ENCODE data around the gene LRRC25. TPM values are rescaled to one million over a fixed set of nuclear protein-coding genes. Genes with fewer than 3 reads are reported as not detected.

LRRC25 gene
- total RNA-seq, 1 experiment from 2014 or later, result 0.31 TPM

DNA sequence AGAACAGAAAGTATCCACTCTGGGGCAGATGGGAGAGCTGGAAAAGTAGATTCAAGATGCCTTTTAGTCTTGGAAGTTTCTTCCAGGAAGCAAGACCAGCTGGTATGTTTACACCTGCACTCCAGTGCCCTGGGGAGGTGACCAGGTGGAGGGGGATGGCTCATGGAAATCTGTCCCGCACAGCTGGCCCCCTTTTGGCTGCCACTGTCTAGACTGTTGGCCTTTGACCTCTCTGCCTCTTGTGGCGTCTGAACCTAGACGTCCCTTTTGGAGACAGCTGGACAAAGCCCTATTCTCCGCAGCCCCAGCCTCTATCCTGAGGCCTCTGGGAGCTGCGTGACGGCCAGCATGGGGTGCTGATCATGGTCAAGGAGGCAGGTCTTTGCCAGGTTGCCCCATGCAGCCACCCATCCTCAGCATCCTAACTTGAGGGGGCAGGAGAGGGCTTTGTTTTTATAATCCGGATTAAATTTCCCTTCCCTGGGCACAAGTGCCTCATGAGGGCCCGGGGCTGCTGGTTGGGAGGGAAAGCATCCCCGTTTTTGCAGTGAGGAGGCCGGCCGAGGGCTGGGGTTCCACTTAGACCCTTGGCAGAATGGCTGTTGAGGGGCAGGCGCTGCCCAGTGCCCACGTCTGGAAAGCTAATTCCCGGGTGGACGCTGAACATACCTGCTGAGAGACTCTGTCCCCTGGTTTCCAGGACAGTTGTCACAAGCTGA, 28.8 kb downstream of the LRRC25 start:
- TF ChIP-seq TEAD1 (CRISPR knock-in tag; IDR thresholded peaks at IDR 0.05), result no peak
- no peak for TF ChIP-seq NFYB (CRISPR knock-in tag; conservative IDR thresholded peaks at IDR 0.05; ENCODE audit: low read depth)
- TF ChIP-seq CBFB (CRISPR knock-in tag; IDR thresholded peaks at IDR 0.05; ENCODE audit: low read depth), result no peak
- no peak for TF ChIP-seq NR3C1 (CRISPR knock-in tag; conservative IDR thresholded peaks at IDR 0.05; ENCODE audit: low read depth)
- TF ChIP-seq MAX (CRISPR knock-in tag; IDR thresholded peaks at IDR 0.05), result no peak
- TF ChIP-seq, protein P1, sequence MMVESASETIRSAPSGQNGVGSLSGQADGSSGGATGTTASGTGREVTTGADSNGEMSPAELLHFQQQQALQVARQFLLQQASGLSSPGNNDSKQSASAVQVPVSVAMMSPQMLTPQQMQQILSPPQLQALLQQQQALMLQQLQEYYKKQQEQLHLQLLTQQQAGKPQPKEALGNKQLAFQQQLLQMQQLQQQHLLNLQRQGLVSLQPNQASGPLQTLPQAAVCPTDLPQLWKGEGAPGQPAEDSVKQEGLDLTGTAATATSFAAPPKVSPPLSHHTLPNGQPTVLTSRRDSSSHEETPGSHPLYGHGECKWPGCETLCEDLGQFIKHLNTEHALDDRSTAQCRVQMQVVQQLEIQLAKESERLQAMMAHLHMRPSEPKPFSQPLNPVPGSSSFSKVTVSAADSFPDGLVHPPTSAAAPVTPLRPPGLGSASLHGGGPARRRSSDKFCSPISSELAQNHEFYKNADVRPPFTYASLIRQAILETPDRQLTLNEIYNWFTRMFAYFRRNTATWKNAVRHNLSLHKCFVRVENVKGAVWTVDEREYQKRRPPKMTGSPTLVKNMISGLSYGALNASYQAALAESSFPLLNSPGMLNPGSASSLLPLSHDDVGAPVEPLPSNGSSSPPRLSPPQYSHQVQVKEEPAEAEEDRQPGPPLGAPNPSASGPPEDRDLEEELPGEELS (CRISPR knock-in tag; IDR thresholded peaks at IDR 0.05), result no peak
- TF ChIP-seq, protein P2, sequence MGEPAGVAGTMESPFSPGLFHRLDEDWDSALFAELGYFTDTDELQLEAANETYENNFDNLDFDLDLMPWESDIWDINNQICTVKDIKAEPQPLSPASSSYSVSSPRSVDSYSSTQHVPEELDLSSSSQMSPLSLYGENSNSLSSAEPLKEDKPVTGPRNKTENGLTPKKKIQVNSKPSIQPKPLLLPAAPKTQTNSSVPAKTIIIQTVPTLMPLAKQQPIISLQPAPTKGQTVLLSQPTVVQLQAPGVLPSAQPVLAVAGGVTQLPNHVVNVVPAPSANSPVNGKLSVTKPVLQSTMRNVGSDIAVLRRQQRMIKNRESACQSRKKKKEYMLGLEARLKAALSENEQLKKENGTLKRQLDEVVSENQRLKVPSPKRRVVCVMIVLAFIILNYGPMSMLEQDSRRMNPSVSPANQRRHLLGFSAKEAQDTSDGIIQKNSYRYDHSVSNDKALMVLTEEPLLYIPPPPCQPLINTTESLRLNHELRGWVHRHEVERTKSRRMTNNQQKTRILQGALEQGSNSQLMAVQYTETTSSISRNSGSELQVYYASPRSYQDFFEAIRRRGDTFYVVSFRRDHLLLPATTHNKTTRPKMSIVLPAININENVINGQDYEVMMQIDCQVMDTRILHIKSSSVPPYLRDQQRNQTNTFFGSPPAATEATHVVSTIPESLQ (CRISPR knock-in tag; IDR thresholded peaks at IDR 0.05), result no peak
- no peak for TF ChIP-seq PREB (CRISPR knock-in tag; IDR thresholded peaks at IDR 0.05; ENCODE audit: borderline replicate concordance)
- no peak for TF ChIP-seq RELA (CRISPR knock-in tag; IDR thresholded peaks at IDR 0.05; ENCODE audit: borderline replicate concordance)
- TF ChIP-seq, protein P3, sequence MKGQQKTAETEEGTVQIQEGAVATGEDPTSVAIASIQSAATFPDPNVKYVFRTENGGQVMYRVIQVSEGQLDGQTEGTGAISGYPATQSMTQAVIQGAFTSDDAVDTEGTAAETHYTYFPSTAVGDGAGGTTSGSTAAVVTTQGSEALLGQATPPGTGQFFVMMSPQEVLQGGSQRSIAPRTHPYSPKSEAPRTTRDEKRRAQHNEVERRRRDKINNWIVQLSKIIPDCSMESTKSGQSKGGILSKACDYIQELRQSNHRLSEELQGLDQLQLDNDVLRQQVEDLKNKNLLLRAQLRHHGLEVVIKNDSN (CRISPR knock-in tag; IDR thresholded peaks at IDR 0.05), result no peak
- TF ChIP-seq, protein P4, sequence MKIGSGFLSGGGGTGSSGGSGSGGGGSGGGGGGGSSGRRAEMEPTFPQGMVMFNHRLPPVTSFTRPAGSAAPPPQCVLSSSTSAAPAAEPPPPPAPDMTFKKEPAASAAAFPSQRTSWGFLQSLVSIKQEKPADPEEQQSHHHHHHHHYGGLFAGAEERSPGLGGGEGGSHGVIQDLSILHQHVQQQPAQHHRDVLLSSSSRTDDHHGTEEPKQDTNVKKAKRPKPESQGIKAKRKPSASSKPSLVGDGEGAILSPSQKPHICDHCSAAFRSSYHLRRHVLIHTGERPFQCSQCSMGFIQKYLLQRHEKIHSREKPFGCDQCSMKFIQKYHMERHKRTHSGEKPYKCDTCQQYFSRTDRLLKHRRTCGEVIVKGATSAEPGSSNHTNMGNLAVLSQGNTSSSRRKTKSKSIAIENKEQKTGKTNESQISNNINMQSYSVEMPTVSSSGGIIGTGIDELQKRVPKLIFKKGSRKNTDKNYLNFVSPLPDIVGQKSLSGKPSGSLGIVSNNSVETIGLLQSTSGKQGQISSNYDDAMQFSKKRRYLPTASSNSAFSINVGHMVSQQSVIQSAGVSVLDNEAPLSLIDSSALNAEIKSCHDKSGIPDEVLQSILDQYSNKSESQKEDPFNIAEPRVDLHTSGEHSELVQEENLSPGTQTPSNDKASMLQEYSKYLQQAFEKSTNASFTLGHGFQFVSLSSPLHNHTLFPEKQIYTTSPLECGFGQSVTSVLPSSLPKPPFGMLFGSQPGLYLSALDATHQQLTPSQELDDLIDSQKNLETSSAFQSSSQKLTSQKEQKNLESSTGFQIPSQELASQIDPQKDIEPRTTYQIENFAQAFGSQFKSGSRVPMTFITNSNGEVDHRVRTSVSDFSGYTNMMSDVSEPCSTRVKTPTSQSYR (CRISPR knock-in tag; IDR thresholded peaks at IDR 0.05), result no peak
- TF ChIP-seq EMX1 (CRISPR knock-in tag; IDR thresholded peaks at IDR 0.05), result no peak
- TF ChIP-seq, protein P5, sequence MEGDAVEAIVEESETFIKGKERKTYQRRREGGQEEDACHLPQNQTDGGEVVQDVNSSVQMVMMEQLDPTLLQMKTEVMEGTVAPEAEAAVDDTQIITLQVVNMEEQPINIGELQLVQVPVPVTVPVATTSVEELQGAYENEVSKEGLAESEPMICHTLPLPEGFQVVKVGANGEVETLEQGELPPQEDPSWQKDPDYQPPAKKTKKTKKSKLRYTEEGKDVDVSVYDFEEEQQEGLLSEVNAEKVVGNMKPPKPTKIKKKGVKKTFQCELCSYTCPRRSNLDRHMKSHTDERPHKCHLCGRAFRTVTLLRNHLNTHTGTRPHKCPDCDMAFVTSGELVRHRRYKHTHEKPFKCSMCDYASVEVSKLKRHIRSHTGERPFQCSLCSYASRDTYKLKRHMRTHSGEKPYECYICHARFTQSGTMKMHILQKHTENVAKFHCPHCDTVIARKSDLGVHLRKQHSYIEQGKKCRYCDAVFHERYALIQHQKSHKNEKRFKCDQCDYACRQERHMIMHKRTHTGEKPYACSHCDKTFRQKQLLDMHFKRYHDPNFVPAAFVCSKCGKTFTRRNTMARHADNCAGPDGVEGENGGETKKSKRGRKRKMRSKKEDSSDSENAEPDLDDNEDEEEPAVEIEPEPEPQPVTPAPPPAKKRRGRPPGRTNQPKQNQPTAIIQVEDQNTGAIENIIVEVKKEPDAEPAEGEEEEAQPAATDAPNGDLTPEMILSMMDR (IDR thresholded peaks at IDR 0.05), result no peak
- TF ChIP-seq ETV6 (CRISPR knock-in tag; IDR thresholded peaks at IDR 0.05), result no peak
- no peak for TF ChIP-seq ZNF416 (CRISPR knock-in tag; IDR thresholded peaks at IDR 0.05)
- ChIA-PET POLR2A (interaction anchor here (0.6 to 1.4 kb wide), 3 partner anchors 49 to 402 kb away, joined by 3 to 7 read pairs (median 6); partner anchors contain the start of gene KCNN1), CTCF (interaction anchor here (0.8 to 12.4 kb wide), 3 partner anchors 19 to 90 kb away, joined by 5 to 91 read pairs (median 11); partner anchors contain the start of gene GDF15)
- Mint-ChIP-seq H3K4me1 (peaks cover 42% of the 10 kb centered on the region), H3K9me3 (no peaks in the 10 kb centered on the region), H3K4me3 (no peak overlapping the region), H3K36me3 (peaks cover 10% of the 10 kb centered on the region; the same call in 1 of the 2 replicates), H3K27me3 (ENCODE audit: low read depth) (no peaks in the 10 kb centered on the region), H3K27ac (no peak overlapping the region; the same call in 1 of the 2 replicates)
- ATAC-seq, result no peak
- no peak for DNase-seq (ENCODE audit: low spot score)

Data from WTC11 (cell line).